HG03342 (cell line): ENCODE data around the gene TAMM41.
"Not testable (repeated sequence)": the region's sequence is repeated elsewhere in the genome, so short reads cannot be mapped to it uniquely, and the experiment has no call there.

ENCODE experiments used
- ATAC-seq: cut with Tn5 transposase; IDR thresholded peaks from one replicate; pipeline ENCODE4 v1.9.1; 2021; ENCODE audit warnings: mild to moderate bottlenecking, moderate library complexity; ENCODE audit not compliant: unreplicated experiment

The TAMM41 gene

DNA sequence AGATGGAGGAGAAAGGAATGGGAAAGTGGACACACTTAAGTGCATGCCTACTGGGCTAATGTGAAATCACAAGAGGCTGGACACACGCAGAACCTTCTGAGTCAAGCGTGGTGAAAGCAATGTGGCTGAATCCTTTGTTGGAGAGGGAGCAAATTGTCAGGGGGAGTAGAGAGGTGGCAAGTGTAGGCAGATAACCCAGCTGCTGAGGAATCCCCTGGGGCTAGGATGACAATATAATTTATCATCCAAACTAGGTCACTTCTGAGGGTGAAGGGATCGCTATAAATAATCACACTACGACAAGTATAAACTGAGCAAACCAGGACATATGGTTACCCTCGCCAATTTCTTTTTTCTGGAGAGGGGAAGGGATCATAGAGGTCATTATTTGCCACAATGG is 28.7 kb downstream of the TAMM41 start:
- ATAC-seq, result no peak

DNA sequence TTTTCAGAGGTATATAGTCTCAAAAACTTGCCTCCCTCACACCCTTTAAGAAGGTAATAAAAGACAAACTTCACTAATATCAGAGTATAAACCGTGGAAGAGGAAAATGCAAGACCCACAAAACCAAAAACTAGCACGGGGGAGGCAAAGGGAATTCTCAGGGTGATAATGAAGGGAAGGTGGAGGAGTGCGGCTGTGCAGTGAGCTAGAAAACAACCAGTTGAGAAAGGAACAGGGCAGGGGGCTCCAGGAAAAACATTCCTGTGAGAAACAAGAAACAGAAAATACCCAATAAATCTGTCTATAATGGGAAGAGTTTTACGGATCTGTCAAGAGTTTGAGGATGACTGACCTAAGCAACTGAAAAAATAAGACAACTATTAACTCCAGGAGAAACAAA is 31.6 kb downstream of the TAMM41 start:
- ATAC-seq, result no peak

- no peak for ATAC-seq
Measured at GRCh38 chr3:11814663-11815062, 32.0 kb downstream of the TAMM41 start.

GRCh38 chr3:11810276-11810675 is 36.4 kb downstream of the TAMM41 start:
- ATAC-seq, result no peak

- no peak for ATAC-seq
Measured at GRCh38 chr3:11808231-11808630, 38.5 kb downstream of the TAMM41 start.

GRCh38 chr3:11807686-11808085 is 39.0 kb downstream of the TAMM41 start:
- ATAC-seq, result no peak

DNA sequence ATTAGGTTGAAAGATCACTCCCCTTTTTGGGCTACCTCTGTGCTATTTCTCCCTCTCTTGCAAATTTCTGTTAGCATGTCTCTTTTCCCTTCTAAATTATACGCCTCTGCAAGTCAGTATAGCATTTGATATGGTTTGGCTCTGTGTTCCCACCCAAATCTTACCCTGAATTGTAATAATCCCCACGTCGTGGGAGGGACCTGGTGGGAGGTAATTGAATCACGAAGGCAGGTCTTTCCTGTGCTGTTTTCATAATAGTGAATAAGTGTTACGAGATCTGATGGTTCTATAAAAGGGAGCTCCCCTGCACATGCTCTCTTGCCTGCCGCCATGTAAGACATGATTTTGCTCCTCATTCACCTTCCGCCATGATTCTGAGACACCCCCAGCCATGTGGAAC is 41.0 kb downstream of the TAMM41 start:
- no peak for ATAC-seq

DNA sequence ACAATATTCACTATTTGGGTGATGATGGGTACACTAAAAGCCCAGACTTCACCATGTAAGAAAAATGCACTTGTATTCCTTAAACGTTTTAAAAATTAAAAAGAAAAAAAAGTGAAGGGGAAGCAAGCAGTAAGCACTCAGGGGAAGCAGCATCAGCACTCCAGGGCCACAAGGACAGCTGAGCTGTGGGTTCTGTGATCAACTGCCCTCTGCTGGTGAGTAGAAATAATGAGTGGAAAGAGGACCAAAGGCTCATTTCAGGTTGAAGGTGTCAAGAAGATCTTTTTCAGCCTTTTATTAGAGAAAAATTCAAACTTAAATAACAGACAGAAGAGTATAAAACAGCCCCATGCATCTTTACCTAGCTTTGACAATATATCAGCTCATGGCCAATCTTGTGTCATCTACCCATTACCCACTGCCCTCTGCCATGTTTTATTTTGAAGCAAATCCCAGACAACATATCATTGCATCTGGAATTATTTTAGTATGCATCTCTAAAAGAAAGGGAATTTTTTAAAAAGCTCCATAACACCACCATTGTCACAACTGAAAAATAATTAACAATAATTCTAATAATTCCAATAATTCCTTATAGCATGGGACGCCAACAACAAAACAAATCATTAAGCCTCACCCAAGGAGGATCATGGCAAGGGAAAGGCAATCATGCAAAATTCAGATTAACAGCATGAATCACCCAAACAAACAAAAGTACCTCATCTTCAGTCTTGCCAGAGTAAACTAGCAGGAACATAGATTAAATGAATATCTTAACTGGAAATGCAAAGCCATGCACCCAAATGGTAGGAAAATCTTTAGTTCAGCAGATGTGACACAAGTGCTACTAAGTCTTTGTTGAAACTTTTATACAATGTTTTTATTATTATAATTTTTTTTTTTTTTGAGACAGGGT is 42.5 kb downstream of the TAMM41 start:
- peak; percentile 85 for ATAC-seq

GRCh38 chr3:11799791-11800190 is 46.9 kb downstream of the TAMM41 start:
- no peak for ATAC-seq

- no peak for ATAC-seq
Measured at GRCh38 chr3:11794927-11795326, 51.8 kb downstream of the TAMM41 start.

- no peak for ATAC-seq
Measured at GRCh38 chr3:11791339-11792200, 55.1 kb downstream of the TAMM41 start.

DNA sequence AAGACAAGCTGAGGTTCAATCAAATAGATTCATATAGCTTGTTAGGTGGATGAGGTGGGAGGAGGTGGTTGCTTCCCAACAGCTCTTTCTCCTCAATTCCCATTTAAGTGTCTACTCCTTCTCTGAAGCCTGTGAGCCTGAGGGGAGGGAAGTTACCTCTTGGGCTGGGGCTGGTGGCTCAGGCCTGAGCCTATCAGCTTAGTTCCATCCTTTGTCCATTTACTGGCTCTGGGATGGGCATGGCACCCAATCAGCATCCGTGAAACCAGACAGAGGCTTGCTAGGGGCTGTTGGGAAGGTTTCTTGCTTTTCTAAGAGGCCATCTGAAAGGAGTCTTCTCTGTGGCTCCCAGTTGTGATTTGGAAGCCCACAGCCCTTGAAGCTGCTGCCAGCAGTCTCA is 57.3 kb downstream of the TAMM41 start:
- ATAC-seq, result no peak

DNA sequence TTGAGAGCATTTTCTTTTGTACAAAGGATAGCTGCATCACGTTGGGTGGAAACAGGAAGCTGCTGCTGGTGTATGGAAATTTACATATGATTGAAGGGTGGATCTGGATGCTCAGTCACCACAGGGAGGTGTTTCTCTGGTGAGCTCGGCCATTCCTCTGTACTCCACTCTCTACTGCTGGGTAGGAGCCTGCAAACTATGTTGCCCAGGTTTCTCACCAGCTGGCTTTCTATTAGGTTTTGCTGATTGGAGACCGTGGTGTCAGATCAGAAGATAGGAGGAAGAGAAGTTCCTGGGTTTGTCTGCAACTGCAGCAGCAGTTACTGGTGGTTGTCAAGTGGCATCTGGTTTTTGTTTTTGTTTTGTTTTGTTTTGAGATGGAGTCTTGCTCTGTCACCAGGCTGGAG is 61.7 kb downstream of the TAMM41 start:
- ATAC-seq, result peak; percentile 69

DNA sequence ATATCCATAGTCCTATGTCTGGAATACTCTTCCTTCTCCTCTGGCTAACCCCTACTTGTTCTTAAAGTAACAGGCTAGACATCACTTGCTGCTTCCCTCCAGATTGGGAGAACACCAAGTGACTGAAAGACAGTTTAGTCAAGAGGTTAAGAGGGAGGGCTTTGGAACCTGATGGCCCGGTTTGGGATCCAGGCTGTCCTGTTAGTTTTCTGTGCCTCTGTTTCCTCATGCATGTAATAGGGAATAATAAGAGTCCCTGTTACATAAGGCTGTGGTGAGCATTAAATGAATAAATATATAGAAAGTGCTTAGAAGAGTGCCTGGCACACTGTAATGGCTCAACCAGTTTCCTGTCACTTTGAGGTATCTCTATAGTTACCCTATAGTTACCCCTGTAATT is 66.3 kb downstream of the TAMM41 start:
- no peak for ATAC-seq

GRCh38 chr3:11779626-11780025 is 67.1 kb downstream of the TAMM41 start:
- no peak for ATAC-seq

- no peak for ATAC-seq
Measured at GRCh38 chr3:11778248-11778647, 68.4 kb downstream of the TAMM41 start.

DNA sequence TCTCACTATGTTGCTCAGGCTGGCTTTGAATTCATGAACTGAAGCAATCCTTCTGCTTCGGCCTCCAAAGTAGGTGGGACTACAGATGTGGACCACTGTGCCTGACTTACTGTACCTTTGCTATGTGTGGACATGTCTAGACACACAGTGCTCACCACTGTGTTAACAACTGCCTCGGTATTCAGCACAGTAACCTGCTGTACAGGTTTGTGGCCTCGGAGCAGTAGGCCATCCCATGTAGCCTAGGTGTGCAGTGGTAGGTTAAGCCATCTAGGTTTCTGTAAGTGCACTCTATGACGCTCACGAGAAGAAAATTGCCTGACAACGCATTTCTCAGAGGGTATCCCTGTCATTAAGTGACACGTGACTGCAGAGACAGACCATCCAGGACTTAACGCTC is 70.3 kb downstream of the TAMM41 start:
- no peak for ATAC-seq

DNA sequence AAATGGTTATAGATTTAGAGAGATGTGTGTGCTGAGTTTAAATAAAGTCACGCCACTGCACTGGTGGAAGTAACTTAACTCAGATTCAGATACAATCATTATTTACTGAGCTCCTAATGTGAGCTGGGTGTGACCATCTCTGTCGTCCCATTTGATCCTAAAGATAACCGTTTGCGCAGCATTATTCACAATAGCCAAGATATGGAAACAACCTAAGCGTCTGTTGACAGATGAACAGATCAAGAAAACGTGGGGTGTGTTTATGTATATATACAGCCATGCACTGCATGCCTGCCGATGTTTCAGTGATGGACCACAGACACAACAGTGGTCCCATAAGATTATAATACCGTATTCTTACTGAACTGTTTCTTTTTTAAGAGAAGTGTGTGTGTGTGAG is 71.2 kb downstream of the TAMM41 start:
- ATAC-seq, result no peak

DNA sequence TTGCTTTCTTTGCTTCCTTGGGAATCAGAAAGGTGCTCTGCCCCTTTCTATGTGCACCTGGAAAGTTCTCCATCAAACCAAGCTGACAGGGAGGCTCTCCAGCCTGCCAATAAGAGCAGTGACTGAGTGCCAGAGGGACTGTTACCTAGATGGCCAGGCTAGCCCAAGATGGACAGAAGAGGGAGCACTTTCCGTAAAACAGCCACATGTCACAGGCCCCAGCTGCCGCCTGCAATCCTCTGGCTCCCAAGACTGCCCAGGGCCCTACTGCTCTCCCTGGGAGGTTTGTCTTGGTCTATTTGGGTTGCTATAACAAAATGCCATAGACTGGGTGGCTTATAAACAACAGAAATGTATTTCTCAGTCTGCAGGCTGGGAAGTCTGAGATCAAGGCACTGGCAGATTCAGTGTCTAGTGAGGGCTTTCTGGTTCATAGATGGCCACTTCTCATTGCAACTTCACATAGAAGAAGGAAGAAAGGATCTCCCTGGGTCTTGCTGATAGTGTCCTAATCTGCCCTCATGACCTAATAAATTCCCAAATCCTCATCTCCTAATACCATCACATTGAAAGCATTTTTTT is 72.3 kb downstream of the TAMM41 start:
- ATAC-seq, result no peak

DNA sequence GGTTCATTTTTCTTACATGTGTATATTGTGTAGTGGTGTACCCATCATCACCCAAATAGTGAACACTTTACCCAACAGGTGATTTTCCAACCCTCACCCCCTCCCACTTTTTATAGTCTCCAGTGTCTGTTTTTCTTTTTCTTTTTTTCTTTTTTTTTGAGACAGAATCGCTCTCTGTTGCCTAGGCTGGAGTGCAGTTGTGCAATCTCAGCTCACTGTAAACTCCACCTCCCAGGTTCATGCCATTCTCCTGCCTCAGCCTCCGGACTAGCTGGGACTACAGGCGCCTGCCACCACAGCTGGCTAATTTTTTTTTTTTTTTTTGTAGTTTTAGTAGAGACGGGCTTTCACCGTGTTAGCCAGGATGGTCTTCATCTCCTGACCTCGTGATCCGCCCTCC is 74.8 kb downstream of the TAMM41 start:
- ATAC-seq, result not testable (repeated sequence)
